GDM1 (cell line): ENCODE results near the gene ATP6V1G3.
"Not testable (repeated sequence)": the region's sequence is repeated elsewhere in the genome, so short reads cannot be mapped to it uniquely, and the experiment has no call there.

Experiments
- DNase-seq: peaks from one replicate; lab custom pipeline; 2025; lab: John Stamatoyannopoulos, UW

ATP6V1G3 gene

DNA sequence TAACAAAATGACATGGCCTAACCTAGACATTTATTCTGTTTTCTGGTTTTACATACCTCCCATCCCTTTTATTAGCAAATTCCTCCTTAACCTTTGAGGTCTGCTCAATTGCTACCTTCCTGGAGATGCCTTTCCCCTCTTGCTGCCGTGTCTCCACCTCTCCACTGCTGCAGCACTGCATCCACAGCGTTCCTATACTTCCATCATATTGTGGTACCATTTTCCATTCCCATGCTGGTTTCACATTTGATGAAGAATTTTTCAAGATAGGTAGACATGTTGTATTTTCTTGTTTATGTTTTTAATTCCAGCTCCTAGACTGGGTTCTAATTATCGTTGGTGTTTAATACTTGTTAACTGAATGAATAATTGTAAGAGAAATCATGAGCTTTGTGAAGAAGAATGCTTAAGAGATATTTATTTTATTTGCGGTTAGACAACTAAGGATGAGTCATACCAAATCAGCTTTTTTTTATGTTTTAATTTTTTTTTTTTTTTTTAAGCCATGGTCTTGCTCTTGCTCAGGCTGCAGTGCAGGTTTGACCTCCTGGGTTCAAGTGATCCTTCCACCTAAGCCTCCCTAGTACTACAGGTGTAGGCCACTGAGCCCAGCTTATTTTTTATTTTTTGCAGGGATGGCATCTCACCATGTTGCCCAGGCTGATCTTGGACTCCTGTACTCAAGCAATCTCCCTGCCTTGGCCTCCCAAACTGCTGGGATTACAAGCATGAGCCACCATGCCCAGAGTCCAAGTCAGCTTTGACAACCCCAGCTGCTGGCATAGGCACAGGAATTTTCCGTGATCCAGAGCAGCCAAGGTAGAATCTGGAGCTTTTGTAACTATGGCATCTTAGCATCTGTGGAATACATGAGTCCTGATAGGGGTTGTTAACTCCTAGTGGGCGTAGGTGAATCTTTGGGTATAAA is 44.0 kb downstream of the ATP6V1G3 start:
- no peak for DNase-seq

DNA sequence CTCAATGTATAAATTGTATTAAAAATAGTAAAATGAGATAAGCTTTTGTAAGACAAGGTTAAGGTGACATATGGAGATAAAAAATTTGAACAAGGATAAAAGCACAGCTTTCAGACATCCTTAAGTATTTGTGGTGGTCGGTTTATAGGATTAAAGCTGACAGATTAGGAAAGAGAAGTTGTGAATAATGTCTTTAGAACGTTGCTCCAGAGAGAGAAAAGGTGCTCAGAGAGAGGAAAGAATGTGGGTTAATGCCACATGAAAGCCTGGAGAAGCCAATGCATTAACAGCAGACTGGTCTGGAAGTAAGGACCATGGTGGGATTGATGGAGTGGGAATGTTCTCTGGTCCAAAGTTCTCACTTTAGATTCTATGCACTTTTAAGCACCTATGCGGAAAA is 44.8 kb downstream of the ATP6V1G3 start:
- no peak for DNase-seq

DNA sequence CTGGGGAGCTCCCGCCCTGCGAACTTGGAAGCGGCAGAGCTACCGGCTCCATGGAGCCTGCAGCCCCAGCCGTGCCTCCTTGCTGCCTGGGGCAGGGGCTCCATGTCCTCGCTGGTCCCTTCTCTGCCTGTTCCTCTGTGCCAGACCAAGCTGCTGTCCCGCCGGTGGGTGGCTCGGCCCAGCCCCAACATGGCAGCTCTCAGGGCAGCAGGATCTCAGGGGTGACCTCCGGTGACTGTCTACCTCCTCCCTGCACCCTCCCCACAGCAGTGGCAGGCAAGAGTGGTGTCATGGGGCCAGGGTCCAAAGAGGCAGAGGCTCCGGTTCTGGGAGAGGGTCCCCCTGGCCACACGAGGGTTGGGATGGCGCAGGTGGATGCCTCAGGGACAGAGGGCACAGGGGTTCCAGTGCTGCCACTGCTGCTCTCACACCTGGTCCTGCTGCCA is 45.8 kb downstream of the ATP6V1G3 start:
- no peak for DNase-seq

DNA sequence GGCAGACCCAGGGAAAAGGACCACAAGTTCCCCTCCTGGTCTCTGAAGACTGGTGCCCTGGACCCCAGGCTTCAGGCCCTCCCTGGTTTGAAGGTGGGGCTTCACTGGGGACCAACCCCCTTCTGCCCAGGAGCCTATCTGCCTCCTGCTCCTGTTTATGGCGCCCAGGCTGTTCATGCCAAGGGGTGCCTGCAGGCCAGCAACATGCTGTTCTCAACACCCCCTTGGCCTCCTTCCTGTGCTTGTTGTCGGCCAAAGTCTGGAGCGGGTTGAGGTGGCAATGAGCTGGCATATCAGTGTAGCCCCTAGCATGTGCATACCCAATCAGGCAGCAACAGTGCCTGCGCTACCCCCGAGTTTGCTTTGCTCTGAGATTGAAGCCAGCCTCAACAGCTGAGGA is 46.3 kb downstream of the ATP6V1G3 start:
- no peak for DNase-seq

DNA sequence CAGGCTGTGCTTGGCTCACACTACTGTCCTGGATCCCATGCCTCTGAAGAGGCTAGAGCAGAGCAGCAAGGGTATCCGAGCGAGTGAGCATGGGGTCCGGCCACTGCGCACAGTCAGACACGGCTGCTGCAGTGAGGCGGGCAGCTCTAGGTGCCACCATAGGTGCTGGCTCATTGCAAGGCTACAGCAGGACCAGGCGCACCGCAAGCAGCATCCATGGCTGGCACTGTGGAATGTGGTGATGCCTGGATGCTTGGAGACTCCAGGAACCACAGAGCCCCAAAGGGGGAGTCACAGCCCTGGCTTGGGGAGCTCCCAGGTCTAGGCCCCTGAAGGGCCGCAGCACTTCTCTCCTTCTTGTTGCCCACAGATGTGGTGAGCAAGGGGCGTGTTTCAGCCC is 47.2 kb downstream of the ATP6V1G3 start:
- DNase-seq, result no peak

DNA sequence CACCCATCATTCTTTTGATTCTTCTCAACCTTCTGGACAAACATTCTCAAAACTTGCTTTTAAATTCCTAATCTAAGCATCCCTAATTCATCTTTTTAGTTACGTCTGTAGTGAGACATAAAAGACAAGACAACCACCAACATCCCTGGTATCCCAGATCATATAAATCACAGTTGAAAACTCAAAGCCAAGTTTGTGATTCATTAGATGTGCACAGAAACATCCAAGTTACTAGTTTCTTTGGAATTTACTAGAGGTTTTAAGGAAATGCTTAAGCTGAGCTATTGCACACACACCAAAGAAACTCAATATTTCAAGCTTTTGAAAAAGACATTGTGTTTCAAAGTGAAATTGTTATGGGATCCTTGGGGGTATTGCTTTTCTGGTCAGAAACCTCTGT is 47.6 kb downstream of the ATP6V1G3 start:
- DNase-seq, result no peak

DNA sequence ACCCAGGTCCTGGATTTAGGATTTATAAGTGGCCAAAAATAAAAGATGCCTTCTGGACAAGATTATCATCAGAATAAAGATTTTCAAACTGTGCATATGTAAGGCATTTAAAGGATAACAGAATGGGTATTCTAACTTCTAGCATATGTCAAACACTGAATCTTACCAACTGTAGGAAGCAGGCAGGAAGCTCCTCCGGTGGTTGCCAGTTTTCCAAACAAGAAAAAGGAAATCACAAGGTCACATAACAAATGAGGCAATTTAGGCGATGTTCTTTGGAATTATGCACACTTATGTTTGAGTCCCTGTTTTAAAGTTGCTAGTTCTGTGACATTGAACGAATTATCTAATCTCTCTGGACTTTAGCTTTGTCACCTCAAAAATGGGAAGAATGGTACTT is 48.9 kb downstream of the ATP6V1G3 start:
- DNase-seq, result no peak

DNA sequence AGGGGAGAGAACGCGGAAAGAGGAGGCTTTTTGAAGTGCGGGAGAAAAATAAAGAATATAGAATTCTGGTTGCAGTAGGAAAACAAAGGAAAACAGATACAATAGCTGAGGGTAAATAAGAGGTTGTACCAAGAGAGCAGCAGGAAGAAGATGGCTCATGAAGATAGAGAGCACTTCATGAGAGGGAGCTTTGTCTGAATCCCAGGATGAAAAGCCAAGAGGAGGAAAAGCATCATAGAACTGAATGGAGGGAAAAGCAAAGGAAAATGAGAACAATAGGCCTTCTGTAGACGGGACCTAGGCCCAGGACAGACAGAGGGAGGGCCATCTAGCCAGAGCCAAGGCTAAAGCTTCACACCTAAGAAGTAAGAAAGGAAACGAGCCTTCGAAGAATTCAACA is 49.5 kb downstream of the ATP6V1G3 start:
- no peak for DNase-seq

DNA sequence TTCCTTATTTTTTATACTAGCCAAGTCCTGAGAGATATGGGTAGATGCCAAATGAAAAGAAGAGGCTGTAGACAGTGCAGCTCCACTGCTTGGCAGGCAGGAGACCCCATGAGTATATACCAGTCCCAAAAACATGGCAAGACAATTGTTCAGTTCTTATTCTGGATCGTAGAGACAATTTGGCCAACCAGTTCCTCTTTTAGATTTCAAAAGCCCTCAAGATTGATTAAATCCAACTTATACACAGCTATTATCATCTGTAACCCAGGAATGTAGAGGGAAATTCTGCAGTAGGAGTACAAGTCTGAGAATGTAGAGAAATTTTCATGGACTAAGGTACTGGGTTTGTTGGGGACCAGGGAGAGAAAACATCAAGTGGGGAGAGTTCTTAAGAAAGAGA is 50.3 kb downstream of the ATP6V1G3 start:
- no peak for DNase-seq

DNA sequence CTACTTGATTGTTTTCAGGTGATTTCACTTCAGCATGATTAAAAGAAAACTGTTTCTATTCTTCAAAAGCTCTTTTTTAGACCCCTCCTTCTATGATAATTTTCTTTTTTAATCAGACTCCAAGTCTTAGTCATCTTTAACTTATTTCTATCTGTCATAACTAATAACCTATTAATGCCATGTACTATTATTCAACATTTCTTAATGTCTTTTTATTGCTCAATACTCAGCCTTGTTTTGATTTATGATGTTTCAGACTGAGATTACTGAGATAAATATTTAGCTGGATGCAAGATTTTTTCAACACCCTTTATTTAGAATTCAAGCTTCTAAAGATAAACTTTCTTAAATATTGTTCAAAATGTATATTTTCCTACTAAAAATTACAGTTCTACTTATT is 53.6 kb downstream of the ATP6V1G3 start:
- no peak for DNase-seq

DNA sequence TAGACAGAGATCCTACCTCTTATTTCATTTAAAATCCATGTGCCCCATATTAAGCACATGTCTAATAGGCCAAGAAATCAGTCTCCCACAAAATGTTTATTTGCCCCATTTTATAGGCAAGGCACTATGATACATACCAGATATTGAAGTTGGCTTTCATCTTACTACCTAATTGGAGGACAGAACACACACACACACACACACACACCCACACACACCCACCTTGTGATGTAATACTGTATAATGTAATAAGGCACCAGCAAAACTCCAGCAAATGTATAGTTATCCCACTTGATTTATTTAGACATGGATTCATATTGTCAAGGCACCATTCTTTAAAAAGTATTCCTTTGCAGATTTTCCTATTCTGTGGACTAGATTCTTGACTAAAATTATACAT is 56.8 kb downstream of the ATP6V1G3 start:
- no peak for DNase-seq

DNA sequence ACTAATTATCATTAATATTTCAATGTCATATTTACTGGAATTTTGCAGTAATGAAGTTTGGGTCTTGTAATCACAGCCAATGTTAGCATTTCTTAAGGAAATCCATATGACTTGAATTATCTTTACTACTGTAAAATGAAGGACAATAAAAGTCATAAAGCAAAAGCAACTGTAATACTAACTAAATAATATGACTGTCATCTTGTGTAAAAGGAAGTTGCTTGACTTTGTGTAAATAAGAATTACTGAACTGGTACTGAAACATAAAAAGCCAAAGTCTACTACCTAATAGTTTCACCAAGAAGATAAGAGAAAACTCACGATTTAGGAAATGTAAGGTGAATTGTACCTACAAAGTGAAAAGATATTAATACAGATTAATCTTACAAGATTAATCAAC is 57.5 kb downstream of the ATP6V1G3 start:
- no peak for DNase-seq

DNA sequence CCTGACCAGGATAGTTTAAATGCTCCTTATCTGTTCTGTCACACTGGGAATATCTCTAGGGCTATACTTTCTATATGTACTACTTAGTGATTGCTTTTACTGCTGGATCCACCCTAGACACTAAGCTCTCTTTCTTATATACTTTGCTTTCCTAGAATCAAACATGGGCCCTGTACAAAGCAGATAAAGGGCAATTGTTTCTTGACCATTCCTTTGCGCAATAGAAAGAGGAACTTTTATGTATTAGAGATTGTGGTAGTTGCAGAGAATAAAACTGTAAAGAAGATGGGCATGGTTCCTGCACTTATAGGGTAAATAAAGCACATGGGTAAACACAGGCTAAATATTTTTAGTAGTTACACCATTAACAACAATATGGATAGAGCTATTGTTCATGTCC is 58.8 kb downstream of the ATP6V1G3 start:
- no peak for DNase-seq

DNA sequence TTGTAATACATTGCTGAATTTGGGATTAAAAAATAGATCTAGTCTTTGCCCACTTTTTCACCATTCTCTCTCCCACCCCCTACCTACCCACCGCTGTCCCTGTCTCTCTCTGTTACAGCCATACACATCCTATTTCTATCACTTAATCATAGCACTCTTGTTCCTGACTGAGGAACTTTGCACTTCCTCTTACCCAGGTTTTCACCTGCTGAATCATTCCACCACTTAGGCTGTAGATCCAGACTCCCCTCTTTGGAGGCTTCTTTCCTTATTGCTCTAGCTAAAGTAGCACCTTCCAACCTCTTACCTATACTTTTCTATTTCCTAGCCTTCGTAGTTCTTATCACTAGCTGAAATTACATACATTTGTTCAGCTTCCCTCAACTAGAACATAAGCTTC is 59.6 kb downstream of the ATP6V1G3 start:
- DNase-seq, result no peak

DNA sequence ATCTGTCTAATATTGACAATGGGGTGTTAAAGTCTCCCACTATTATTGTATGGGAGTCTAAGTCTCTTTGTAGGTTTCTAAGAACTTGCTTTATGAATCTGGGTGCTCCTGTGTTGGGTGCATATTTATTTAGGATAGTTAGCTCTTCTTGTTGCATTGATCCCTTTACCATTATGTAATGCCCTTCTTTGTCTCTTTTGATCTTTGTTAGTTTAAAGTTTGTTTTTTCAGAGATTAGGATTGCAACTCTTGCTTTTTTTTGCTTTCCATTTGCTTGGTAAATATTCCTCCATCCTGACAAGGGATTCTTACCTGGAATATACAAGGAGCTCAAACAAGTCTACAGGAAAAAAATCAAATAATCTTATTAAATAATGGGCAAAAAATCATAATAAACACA is 63.1 kb downstream of the ATP6V1G3 start:
- DNase-seq, result not testable (repeated sequence)
